Type B pancreatic cell (in vitro differentiated cells): Measurements from ENCODE around the gene WDHD1. TPM values are rescaled to one million over a fixed set of nuclear protein-coding genes. Genes with fewer than 3 reads are reported as not detected.
"Not testable (repeated sequence)": the region's sequence is repeated elsewhere in the genome, so short reads cannot be mapped to it uniquely, and the experiment has no call there.

ENCODE experiments used
- DNase-seq: peaks from one replicate; pipeline ENCODE4 v3.0.0; 2021; ENCODE audit warnings: mixed read lengths; ENCODE audit not compliant: unreplicated experiment; ENCODE audit errors: extremely low spot score
- H3K27ac Mint-ChIP-seq: 2 replicates; pipeline ENCODE4 v1.8.0; 2021; ENCODE audit warnings: mild to moderate bottlenecking, mixed read lengths
- H3K27me3 Mint-ChIP-seq: 2 replicates; pipeline ENCODE4 v1.8.0; 2021; ENCODE audit warnings: mixed read lengths
- H3K36me3 Mint-ChIP-seq: 2 replicates; pipeline ENCODE4 v1.8.0; 2021; ENCODE audit warnings: mixed read lengths
- H3K4me1 Mint-ChIP-seq: one replicate; pipeline ENCODE4 v1.8.0; 2021; ENCODE audit warnings: mixed read lengths; ENCODE audit not compliant: unreplicated experiment
- H3K4me3 Mint-ChIP-seq: 2 replicates; pipeline ENCODE4 v1.8.0; 2021; ENCODE audit warnings: mild to moderate bottlenecking, mixed read lengths
- H3K9me3 Mint-ChIP-seq: 2 replicates; pipeline ENCODE4 v1.8.0; 2021; ENCODE audit warnings: mixed read lengths
- total RNA-seq: library from RNA; stranded (reverse); gene quantifications from 2 replicates; pipeline ENCODE4 v1.2.1, GENCODE V29; 2021; ENCODE audit warnings: low replicate concordance
- TF ChIP-seq, protein P1 (sequence below): fragments of 200-600 bp; sonication (generic); conservative IDR thresholded peaks from 2 replicates; pipeline ENCODE4 v1.5.0; 2021; ENCODE audit warnings: antibody characterized with exemption, mild to moderate bottlenecking

WDHD1 gene
- total RNA-seq, 1 donor from 2014 or later, result 36.0 TPM

DNA sequence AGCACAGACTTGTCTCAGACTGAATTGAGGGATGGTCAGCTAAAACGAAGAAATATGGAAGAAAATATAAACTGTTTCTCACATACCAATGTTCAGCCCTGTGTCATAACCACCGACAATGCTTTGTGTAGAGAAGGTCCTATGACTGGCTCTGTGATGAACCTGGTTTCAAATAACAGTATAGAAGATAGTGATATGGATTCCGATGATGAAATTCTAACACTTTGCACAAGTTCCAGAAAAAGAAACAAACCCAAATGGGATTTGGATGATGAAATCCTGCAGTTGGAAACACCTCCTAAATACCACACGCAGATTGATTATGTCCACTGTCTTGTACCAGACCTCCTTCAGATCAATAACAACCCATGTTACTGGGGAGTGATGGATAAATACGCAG is 16.6 kb upstream of the WDHD1 start:
- no peaks in the 10 kb centered on the region for H3K4me1 Mint-ChIP-seq
- TF ChIP-seq, protein P1, sequence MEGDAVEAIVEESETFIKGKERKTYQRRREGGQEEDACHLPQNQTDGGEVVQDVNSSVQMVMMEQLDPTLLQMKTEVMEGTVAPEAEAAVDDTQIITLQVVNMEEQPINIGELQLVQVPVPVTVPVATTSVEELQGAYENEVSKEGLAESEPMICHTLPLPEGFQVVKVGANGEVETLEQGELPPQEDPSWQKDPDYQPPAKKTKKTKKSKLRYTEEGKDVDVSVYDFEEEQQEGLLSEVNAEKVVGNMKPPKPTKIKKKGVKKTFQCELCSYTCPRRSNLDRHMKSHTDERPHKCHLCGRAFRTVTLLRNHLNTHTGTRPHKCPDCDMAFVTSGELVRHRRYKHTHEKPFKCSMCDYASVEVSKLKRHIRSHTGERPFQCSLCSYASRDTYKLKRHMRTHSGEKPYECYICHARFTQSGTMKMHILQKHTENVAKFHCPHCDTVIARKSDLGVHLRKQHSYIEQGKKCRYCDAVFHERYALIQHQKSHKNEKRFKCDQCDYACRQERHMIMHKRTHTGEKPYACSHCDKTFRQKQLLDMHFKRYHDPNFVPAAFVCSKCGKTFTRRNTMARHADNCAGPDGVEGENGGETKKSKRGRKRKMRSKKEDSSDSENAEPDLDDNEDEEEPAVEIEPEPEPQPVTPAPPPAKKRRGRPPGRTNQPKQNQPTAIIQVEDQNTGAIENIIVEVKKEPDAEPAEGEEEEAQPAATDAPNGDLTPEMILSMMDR, result no peak
- no peaks in the 10 kb centered on the region for H3K9me3 Mint-ChIP-seq
- no peak for DNase-seq
- H3K27ac Mint-ChIP-seq, result no peak overlapping the region
- no peaks in the 10 kb centered on the region for H3K27me3 Mint-ChIP-seq
- H3K4me3 Mint-ChIP-seq, result no peak overlapping the region
- peaks cover 13% of the 10 kb centered on the region for H3K36me3 Mint-ChIP-seq

DNA sequence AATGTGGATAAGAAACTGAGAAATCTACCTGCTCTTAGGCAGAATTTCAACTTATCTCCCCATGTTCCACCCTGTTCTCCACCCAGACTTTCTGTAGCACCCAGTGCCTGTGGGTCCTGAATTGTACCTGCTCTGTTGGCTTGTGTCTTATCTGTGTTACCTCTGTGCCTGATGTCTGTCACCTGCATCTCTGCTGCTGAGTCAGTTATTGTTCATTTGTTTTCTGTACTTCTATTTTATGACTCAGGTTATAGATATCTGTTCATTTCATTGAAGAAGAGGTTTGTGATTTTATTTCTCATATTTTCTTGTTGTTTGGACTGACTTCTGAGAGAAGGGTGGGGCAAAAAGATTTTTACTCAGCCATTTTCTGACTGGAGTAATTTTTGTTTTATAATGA is 11.8 kb upstream of the WDHD1 start:
- no peak for DNase-seq
- Mint-ChIP-seq H3K36me3 (peaks cover 29% of the 10 kb centered on the region), H3K27me3 (no peaks in the 10 kb centered on the region), H3K27ac (peak overlapping the region; percentile 54), H3K4me1 (no peaks in the 10 kb centered on the region), H3K4me3 (no peak overlapping the region), H3K9me3 (no peaks in the 10 kb centered on the region)
- TF ChIP-seq, protein P1, result no peak

DNA sequence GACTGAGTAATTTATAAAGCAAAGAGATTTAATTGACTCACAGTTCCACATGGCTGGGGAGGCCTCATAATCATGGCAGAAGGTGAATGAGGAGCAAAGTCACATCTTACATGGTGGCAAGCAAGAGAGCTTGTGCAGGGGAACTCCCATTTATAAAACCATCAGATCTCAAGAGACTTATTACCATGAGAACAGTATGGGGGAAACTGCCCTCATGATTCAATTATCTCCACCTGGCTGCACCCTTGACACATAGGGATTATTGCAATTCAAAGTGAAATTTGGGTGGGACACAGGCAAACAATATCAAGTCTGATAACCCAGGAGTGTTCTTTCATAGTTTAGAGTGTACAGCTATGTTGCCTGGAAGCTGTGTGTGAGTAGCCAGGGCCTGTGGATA is 11.1 kb upstream of the WDHD1 start:
- H3K27ac Mint-ChIP-seq, H3K4me3 Mint-ChIP-seq, DNase-seq, H3K4me1 Mint-ChIP-seq, H3K9me3 Mint-ChIP-seq, H3K27me3 Mint-ChIP-seq: not testable (repeated sequence)
- H3K36me3 Mint-ChIP-seq, result peaks cover 23% of the 10 kb centered on the region

DNA sequence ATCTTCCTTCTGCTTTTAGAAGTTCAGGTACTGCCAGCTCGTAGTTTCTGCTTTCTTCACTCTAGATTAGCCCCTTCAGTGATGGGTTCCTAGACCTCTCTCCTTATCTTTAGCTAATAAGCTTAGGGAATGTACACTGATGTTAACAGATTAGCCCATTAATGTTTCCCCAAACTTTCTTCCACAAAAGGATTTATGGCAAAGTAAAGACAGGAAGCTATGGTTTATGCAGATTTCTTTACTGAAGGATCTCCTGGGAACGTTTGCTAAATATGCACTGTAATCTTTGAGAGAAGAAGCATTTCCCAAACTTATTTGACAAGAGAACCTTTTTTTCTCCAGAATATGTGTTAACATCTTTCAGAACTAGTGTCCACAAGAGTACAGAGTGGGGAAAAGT is 4.3 kb upstream of the WDHD1 start:
- no peaks in the 10 kb centered on the region for H3K9me3 Mint-ChIP-seq
- H3K4me1 Mint-ChIP-seq, result peaks cover 15% of the 10 kb centered on the region
- H3K36me3 Mint-ChIP-seq, result peaks cover 8% of the 10 kb centered on the region
- H3K27me3 Mint-ChIP-seq, result no peaks in the 10 kb centered on the region
- TF ChIP-seq, protein P1, result no peak
- no peak for DNase-seq
- H3K27ac Mint-ChIP-seq, result no peak overlapping the region
- H3K4me3 Mint-ChIP-seq, result no peak overlapping the region

DNA sequence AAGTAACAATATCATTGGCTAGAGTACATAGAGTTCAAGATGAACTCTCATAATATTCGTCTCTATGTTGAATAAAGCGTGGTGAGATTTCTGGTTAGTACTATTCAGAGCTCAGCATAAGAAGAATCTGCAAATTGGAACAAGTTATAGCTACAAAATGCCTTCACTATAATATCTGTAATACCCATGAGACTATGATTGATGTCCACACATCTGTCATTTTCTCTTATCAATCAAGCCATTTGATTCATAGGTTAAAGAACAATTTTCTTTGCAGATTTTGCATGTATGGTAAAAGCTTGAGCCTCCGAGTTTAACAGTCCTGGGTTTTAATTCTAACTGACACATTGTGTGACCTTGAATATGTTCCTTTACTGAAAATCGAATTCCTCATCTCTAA is 1.6 kb upstream of the WDHD1 start:
- no peak for DNase-seq
- Mint-ChIP-seq H3K27ac (peak overlapping the region; percentile 91), H3K36me3 (peaks cover under 1% of the 10 kb centered on the region), H3K9me3 (no peaks in the 10 kb centered on the region), H3K27me3 (no peaks in the 10 kb centered on the region), H3K4me1 (peaks cover 30% of the 10 kb centered on the region), H3K4me3 (peak overlapping the region; percentile 93)
- TF ChIP-seq, protein P1, result no peak

DNA sequence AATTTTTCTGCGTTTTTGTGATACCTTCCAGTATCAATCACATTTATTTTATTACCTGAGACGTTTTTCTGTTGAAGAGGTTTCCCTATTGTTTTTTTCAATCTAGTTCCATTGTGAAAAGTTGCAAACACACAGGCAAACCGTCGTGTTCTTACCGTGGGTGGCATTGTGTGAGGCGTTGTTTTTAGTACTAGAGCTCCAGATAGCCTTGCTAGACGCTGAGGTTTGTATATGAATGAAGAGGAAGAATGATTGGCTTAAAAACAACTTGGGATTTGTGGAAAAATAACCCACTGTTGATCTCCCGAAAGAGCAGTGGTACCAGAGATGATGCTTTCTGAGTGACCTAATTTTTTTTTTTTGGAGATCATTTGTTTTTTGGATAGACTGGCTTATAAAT is 1.2 kb upstream of the WDHD1 start:
- H3K36me3 Mint-ChIP-seq, result peaks cover 4% of the 10 kb centered on the region
- H3K4me3 Mint-ChIP-seq, result peak overlapping the region; percentile 93
- peaks cover 35% of the 10 kb centered on the region for H3K4me1 Mint-ChIP-seq
- no peak for DNase-seq
- H3K27ac Mint-ChIP-seq, result peak overlapping the region; percentile 91
- no peaks in the 10 kb centered on the region for H3K9me3 Mint-ChIP-seq
- H3K27me3 Mint-ChIP-seq, result no peaks in the 10 kb centered on the region
- TF ChIP-seq, protein P1, result no peak
